ENCODE measurements around the gene LRRC8B. TPM values are rescaled to one million over a fixed set of nuclear protein-coding genes. Genes with fewer than 3 reads are reported as not detected.

The LRRC8B gene
- total and polyA plus RNA-seq, 9 of the 15 experiments (the other 6 are each of a cell fraction or from before 2014, with no cell fraction given), result 4.3 to 43.7 (median 14.4) TPM

GRCh38 chr1:89484092-89485038, 40.3 kb upstream of the LRRC8B start:
- intact Hi-C loops (cut with micrococcal nuclease) (loop anchor here (5.0 to 10.0 kb wide), 2 partner anchors 468 to 500 kb away; no protein-coding TSS in a partner anchor), in situ Hi-C loops (cut with MboI) (loop anchor here (10.0 kb wide), 1 partner anchor 280 kb away; no protein-coding TSS in a partner anchor)
- DNase-seq (ENCODE audit: extremely low read depth in 1 of 4, low spot score in 3 of 4) (peak in 1 of 4 experiments; percentile 11), ATAC-seq (peak; percentile 62; the same call in 1 of the 3 replicates), FAIRE-seq (no peak)
- WGBS (ENCODE audit: insufficient coverage, low coverage, missing lambda C conversion rate), result 33% methylated on average over 3 of the region's 3 CpGs
- POLR2A ChIA-PET, result interaction anchor here (1.0 kb wide), 1 partner anchor 15 kb away, joined by 4 read pairs; no protein-coding TSS in a partner anchor
- no peak overlapping the region for H3K27ac ChIP-seq (ENCODE audit: extremely low read depth, low read depth, low read length)
- H3K9ac ChIP-seq (ENCODE audit: insufficient read depth in 1 of 2, low read depth in 2 of 2, low read length in 2 of 2), result no peak overlapping the region
- H2AFZ ChIP-seq (ENCODE audit: low read depth, low read length), result peak overlapping the region; percentile 27
- no peaks in the 10 kb centered on the region; a peak in 1 of 5 replicates for H3K27me3 ChIP-seq (ENCODE audit: control insufficient read depth in 2 of 2, insufficient read depth in 2 of 2, low read length in 2 of 2)
- CTCF ChIA-PET (ENCODE audit: low intra/inter-chr PET ratio), result interaction anchor here (0.7 to 2.4 kb wide), 3 partner anchors 115 to 279 kb away, joined by 4 to 26 read pairs (median 11); no protein-coding TSS in a partner anchor
- H3K4me1 ChIP-seq (replicated peaks in 1 of 2; ENCODE audit: control insufficient read depth in 2 of 2, insufficient read depth in 2 of 2, low read length in 2 of 2), result no peaks in the 10 kb centered on the region
- H3K9me3 ChIP-seq (replicated peaks; ENCODE audit: control insufficient read depth, insufficient read depth, low read depth, low read length), result no peaks in the 10 kb centered on the region
- no TSS peak for BruUV-seq (replicated peaks)
- H3K9me1 ChIP-seq (ENCODE audit: control insufficient read depth, insufficient read depth, low read length), result no peaks in the 10 kb centered on the region
- H3K4me2 ChIP-seq (ENCODE audit: insufficient read depth, low read length), result no peak overlapping the region
- H3K4me3 ChIP-seq, result no peak overlapping the region
- TF ChIP-seq PBX2 (CRISPR knock-in tag; IDR thresholded peaks at IDR 0.05; ENCODE audit: low read depth) (0 out of 2 replicates have a peak, but pooled peaks have one; percentile 18), PBX2 (tag; conservative IDR thresholded peaks at IDR 0.05; ENCODE audit: low read depth) (peak; percentile 34; the same call in 1 of the 2 replicates), MAZ (CRISPR knock-in tag; conservative IDR thresholded peaks at IDR 0.05 in 1 of 2, IDR thresholded peaks at IDR 0.05 in 1 of 2) (no peak), MEIS2 (IDR thresholded peaks at IDR 0.05; ENCODE audit: partially characterized antibody) (peak; percentile 16), PKNOX1 (IDR thresholded peaks at IDR 0.05) (peak; percentile 91)
- no peaks in the 10 kb centered on the region for H4K20me1 ChIP-seq (replicated peaks; ENCODE audit: control insufficient read depth, insufficient read depth, low read length)
- no peaks in the 10 kb centered on the region for H3K36me3 ChIP-seq (ENCODE audit: control insufficient read depth, insufficient read depth, low read length)
- H3K79me2 ChIP-seq (ENCODE audit: control insufficient read depth, insufficient read depth, low read length), result no peaks in the 10 kb centered on the region
